ENCODE measurements around the gene ENTPD5.
"Not testable (repeated sequence)": the region's sequence is repeated elsewhere in the genome, so short reads cannot be mapped to it uniquely, and the experiment has no call there.

Gene ENTPD5

GRCh38 chr14:74018586-74019407 is at the start of gene ENTPD5, which contains the start of gene BBOF1:
ENTPD5 (minus strand) TSS chr14:74019288; CDS start chr14:73988102, 31,186 bp downstream.
BBOF1 (plus strand) TSS chr14:74019349; CDS start chr14:74019479, 130 bp downstream.
- peak; percentile 90 for DNase-seq

- no peak for DNase-seq
Measured at GRCh38 chr14:74065746-74066575, 46.9 kb upstream of the ENTPD5 start.

- no peak for DNase-seq
Measured at GRCh38 chr14:74064883-74065282, 45.8 kb upstream of the ENTPD5 start.

GRCh38 chr14:74064426-74064825 is 45.3 kb upstream of the ENTPD5 start:
- no peak for DNase-seq

- no peak for DNase-seq
Measured at GRCh38 chr14:74062809-74063150, 43.7 kb upstream of the ENTPD5 start.

- DNase-seq = no peak
Measured at GRCh38 chr14:74049876-74050495, 30.9 kb upstream of the ENTPD5 start.

- DNase-seq = no peak
Measured at GRCh38 chr14:74048281-74048680, 29.2 kb upstream of the ENTPD5 start.

GRCh38 chr14:74045522-74045921 is 26.4 kb upstream of the ENTPD5 start:
- no peak for DNase-seq

GRCh38 chr14:74042296-74042695 is 23.2 kb upstream of the ENTPD5 start:
- DNase-seq = no peak

GRCh38 chr14:74038020-74038859 is 19.2 kb upstream of the ENTPD5 start:
- DNase-seq = no peak

- DNase-seq = no peak
Measured at GRCh38 chr14:74035556-74035955, 16.5 kb upstream of the ENTPD5 start.

GRCh38 chr14:74034572-74034971 is 15.5 kb upstream of the ENTPD5 start:
- DNase-seq = no peak

GRCh38 chr14:74029136-74029535 is 10.0 kb upstream of the ENTPD5 start:
- DNase-seq = no peak

GRCh38 chr14:74022346-74022745 is 3.3 kb upstream of the ENTPD5 start:
- no peak for DNase-seq

GRCh38 chr14:74019408-74020137 is 485 bp upstream of the ENTPD5 start:
- DNase-seq = peak; percentile 33

- DNase-seq = no peak
Measured at GRCh38 chr14:74018174-74018585, 908 bp downstream of the ENTPD5 start.

GRCh38 chr14:74015963-74016362 is 3.1 kb downstream of the ENTPD5 start:
- DNase-seq = no peak

GRCh38 chr14:74015176-74015575 is 3.9 kb downstream of the ENTPD5 start:
- DNase-seq = no peak

GRCh38 chr14:74014299-74014698 is 4.8 kb downstream of the ENTPD5 start:
- DNase-seq = no peak

GRCh38 chr14:74008843-74009499 is 10.1 kb downstream of the ENTPD5 start:
- DNase-seq = no peak

- not testable (repeated sequence) for DNase-seq
Measured at GRCh38 chr14:74005664-74006063, 13.4 kb downstream of the ENTPD5 start.

Data from right hindlimb (tissue), 1 donor.